Keratinocyte (primary cell): Measurements from ENCODE around the gene SH3PXD2A. TPM values are rescaled to one million over a fixed set of nuclear protein-coding genes. Genes with fewer than 3 reads are reported as not detected.

Source experiments
- DNase-seq: peaks from one replicate; pipeline ENCODE4 v3.0.0-alpha.2; 2011; ENCODE audit warnings: low read depth, missing footprints, low spot score
- FAIRE-seq: peaks from 2 replicates; lab custom pipeline; 2011; peaks lifted over from hg19 to GRCh38; lab: Jason Lieb, UNC
- H2AFZ ChIP-seq: 2 replicates; pipeline ENCODE4 v1.6.0; 2012; ENCODE audit warnings: low read length, control low read depth, inconsistent platforms; ENCODE audit not compliant: control insufficient read depth
- H3K27ac ChIP-seq: 2 replicates; pipeline ENCODE4 v1.5.1; 2011; ENCODE audit warnings: low read length; ENCODE audit not compliant: control insufficient read depth, insufficient read depth
- H3K27me3 ChIP-seq: 3 replicates; pipeline ENCODE4 v1.6.0; 2011; ENCODE audit warnings: low read length; ENCODE audit not compliant: control insufficient read depth, insufficient read depth; ENCODE audit errors: extremely low read depth
- H3K36me3 ChIP-seq, 2 experiments: 2 replicates in 1 of 2; 3 replicates in 1 of 2; pipeline ENCODE4 v1.5.1; 2011; ENCODE audit warnings: low read length in 2 of 2, mild to moderate bottlenecking in 1 of 2; ENCODE audit not compliant: control insufficient read depth in 2 of 2, insufficient read depth in 2 of 2; ENCODE audit errors: extremely low read depth in 1 of 2
- H3K4me1 ChIP-seq: 3 replicates; pipeline ENCODE4 v1.5.1; 2011; ENCODE audit warnings: low read length; ENCODE audit not compliant: control insufficient read depth, insufficient read depth; ENCODE audit errors: extremely low read depth
- H3K4me2 ChIP-seq: 3 replicates; pipeline ENCODE4 v1.6.0; 2011; ENCODE audit warnings: low read depth, low read length; ENCODE audit not compliant: control insufficient read depth, insufficient read depth; ENCODE audit errors: extremely low read depth
- H3K4me3 ChIP-seq, 3 experiments: fragments of 200-600 bp in 1 of 3; sonication (generic) in 1 of 3; 2 replicates in 2 of 3; 3 replicates in 1 of 3; pipeline ENCODE4 v1.5.1; 2011 to 2016; ENCODE audit warnings: low read length in 3 of 3, mild to moderate bottlenecking in 3 of 3, control low read depth in 2 of 3, inconsistent platforms in 1 of 3, low read depth in 1 of 3, mixed read lengths in 1 of 3, mixed run types in 1 of 3, moderate library complexity in 1 of 3; ENCODE audit not compliant: control insufficient read depth in 2 of 3, insufficient read depth in 2 of 3; ENCODE audit errors: extremely low read depth in 1 of 3
- H3K79me2 ChIP-seq: 2 replicates; pipeline ENCODE4 v1.6.0; 2012; ENCODE audit warnings: low read length; ENCODE audit not compliant: control insufficient read depth, insufficient read depth
- H3K9ac ChIP-seq: 3 replicates; pipeline ENCODE4 v1.6.0; 2011; ENCODE audit warnings: low read length; ENCODE audit not compliant: control insufficient read depth, insufficient read depth; ENCODE audit errors: extremely low read depth
- H3K9me1 ChIP-seq: 3 replicates; pipeline ENCODE4 v1.6.0; 2011; ENCODE audit warnings: low read length; ENCODE audit not compliant: control insufficient read depth, insufficient read depth; ENCODE audit errors: extremely low read depth
- H3K9me3 ChIP-seq: 2 replicates; pipeline ENCODE4 v1.5.1; 2012; ENCODE audit warnings: low read depth, low read length; ENCODE audit not compliant: control insufficient read depth
- H4K20me1 ChIP-seq: 3 replicates; pipeline ENCODE4 v1.6.0; 2011; ENCODE audit warnings: low read length; ENCODE audit not compliant: control insufficient read depth, insufficient read depth; ENCODE audit errors: extremely low read depth
- CTCF ChIP-seq, 3 experiments: IDR thresholded peaks in 1 of 3; conservative IDR thresholded peaks in 1 of 3; optimal IDR thresholded peaks in 1 of 3; 2 replicates in 2 of 3; 3 replicates in 1 of 3; pipeline versions ENCODE3 to v1.5.1; 2011; ENCODE audit warnings: low read length in 3 of 3, mild to moderate bottlenecking in 3 of 3, moderate library complexity in 2 of 3, control low read depth in 1 of 3, inconsistent platforms in 1 of 3; ENCODE audit not compliant: insufficient read depth in 2 of 3; ENCODE audit errors: extremely low read depth in 1 of 3
- EZH2 ChIP-seq: IDR thresholded peaks from one replicate; pipeline ENCODE4 v1.6.1; 2012; ENCODE audit warnings: inconsistent platforms, mild to moderate bottlenecking, low read length, moderate library complexity
- dilution Hi-C: fragments of 300-500 bp; cut with MboI; formaldehyde crosslinking; loops from one replicate; pipeline ENCODE4 v1.7.0; 2020; ENCODE audit warnings: low sequenced_read_pairs; ENCODE audit not compliant: extremely low pct_ligation_motif_present
- polyA plus RNA-seq, 5 experiments: library from polyadenylated mRNA; depleted of rRNA in 3 of 5; stranded (reverse) in 3 of 5; stranded (forward) in 1 of 5; unstranded in 1 of 5; fragments of >200 nt; gene quantifications; 1 replicate in 1 of 5; 2 replicates in 3 of 5; 3 replicates in 1 of 5; pipeline versions ENCODE4 v1.2.1 to v1.2.3, GENCODE V29; 2011 to 2012; ENCODE audit warnings: missing spikeins in 2 of 5, low read depth in 1 of 5, low replicate concordance in 1 of 5

Gene SH3PXD2A
- polyA plus RNA-seq, 1 donor (not counting 4 experiments of a cell fraction or from before 2014, with no cell fraction given): 33.9 TPM

GRCh38 chr10:103842605-103843004 is 12.8 kb downstream of the SH3PXD2A start:
- FAIRE-seq (no peak), DNase-seq (no peak)
- Histone ChIP-seq H4K20me1 (peaks cover 61% of the 10 kb centered on the region), H3K4me2 (no peak overlapping the region), H3K9me3 (no peaks in the 10 kb centered on the region), H3K4me3 (no peak overlapping the region), H3K4me1 (peaks cover 83% of the 10 kb centered on the region), H3K9ac (no peak overlapping the region), H3K27me3 (no peaks in the 10 kb centered on the region), H2AFZ (no peak overlapping the region), H3K36me3 (peaks cover 14 to 63% of the 10 kb centered on the region in 2 experiments), H3K9me1 (peaks cover 36% of the 10 kb centered on the region), H3K27ac (no peak overlapping the region), H3K79me2 (peaks cover 98% of the 10 kb centered on the region)
- dilution Hi-C loops: no loop called here
- no peak for TF ChIP-seq EZH2
- no peak for TF ChIP-seq CTCF (optimal IDR thresholded peaks at IDR 0.05 in 1 of 3, IDR thresholded peaks at IDR 0.05 in 1 of 3, conservative IDR thresholded peaks at IDR 0.05 in 1 of 3; ENCODE audit: extremely low read depth in 1 of 3, insufficient read depth in 2 of 3, low read length in 3 of 3)

- peaks cover 84% of the 10 kb centered on the region for H3K4me1 ChIP-seq
- H3K4me2 ChIP-seq: peak overlapping the region; percentile 20
- dilution Hi-C loops: no loop called here
- DNase-seq: no peak
- H4K20me1 ChIP-seq: peaks cover 71% of the 10 kb centered on the region
- H2AFZ ChIP-seq: no peak overlapping the region
- TF ChIP-seq EZH2 (no peak), CTCF (optimal IDR thresholded peaks at IDR 0.05 in 1 of 3, IDR thresholded peaks at IDR 0.05 in 1 of 3, conservative IDR thresholded peaks at IDR 0.05 in 1 of 3; ENCODE audit: extremely low read depth in 1 of 3, insufficient read depth in 2 of 3, low read length in 3 of 3) (no peak)
- no peak for FAIRE-seq
- H3K36me3 ChIP-seq: peaks cover 19 to 61% of the 10 kb centered on the region in 2 experiments
- peaks cover 36% of the 10 kb centered on the region for H3K9me1 ChIP-seq
- H3K9ac ChIP-seq: no peak overlapping the region
- peaks cover 98% of the 10 kb centered on the region for H3K79me2 ChIP-seq
- H3K4me3 ChIP-seq: no peak overlapping the region
- no peak overlapping the region for H3K27ac ChIP-seq
- no peaks in the 10 kb centered on the region for H3K9me3 ChIP-seq
- no peaks in the 10 kb centered on the region for H3K27me3 ChIP-seq
Observed at GRCh38 chr10:103841519-103841918, 13.9 kb downstream of the SH3PXD2A start.
